ENCODE measurements around the gene MGAT4B. TPM values are rescaled to one million over a fixed set of nuclear protein-coding genes. Genes with fewer than 3 reads are reported as not detected.

MGAT4B gene
- total RNA-seq, 1 donor from 2014 or later = 198 TPM

DNA sequence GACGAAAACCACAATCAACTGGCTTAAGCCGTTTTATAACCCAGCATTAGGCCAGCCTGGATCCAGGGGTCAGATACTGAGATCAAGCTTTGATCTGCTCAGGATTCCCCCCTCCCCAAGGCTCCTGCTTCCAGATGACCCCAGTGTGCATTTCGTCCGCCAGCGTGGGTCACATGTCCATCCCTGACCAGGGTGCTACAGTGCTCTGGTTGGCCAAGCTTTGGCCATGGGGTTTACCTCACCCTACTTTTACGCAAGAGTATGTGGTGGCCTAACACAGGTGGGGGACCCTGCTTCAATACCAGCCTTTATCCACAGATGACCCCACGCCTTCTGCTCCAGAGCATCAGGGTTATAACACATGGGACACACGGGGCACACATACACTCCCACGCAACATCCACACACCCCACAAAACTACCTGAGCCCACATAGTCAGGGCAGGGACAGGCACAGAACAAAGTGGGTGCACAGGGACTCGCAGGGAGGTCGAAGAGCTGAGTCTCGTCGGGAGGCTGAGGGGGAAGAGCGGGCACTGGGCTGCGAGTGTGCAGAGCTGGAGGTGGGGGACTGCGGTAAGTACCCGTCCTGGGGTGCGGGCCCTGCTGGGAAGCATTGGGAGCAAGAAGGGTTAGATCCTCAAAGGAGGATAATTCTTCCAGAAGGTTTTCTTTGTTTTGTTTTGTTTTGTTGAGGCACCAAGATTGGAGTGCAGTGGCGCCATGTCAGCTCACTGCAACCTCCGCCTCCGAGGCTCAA lies 9.0 kb upstream of the MGAT4B start:
- no peak overlapping the region for H3K27ac Mint-ChIP-seq (ENCODE audit: unreplicated experiment)
- no peak for DNase-seq (ENCODE audit: extremely low spot score, unreplicated experiment)
- no peak overlapping the region for H3K4me3 Mint-ChIP-seq (ENCODE audit: unreplicated experiment)
- H3K36me3 Mint-ChIP-seq (ENCODE audit: unreplicated experiment) = peaks cover 7% of the 10 kb centered on the region
- peaks cover 30% of the 10 kb centered on the region for H3K4me1 Mint-ChIP-seq (ENCODE audit: unreplicated experiment)
- TF ChIP-seq, protein P1, sequence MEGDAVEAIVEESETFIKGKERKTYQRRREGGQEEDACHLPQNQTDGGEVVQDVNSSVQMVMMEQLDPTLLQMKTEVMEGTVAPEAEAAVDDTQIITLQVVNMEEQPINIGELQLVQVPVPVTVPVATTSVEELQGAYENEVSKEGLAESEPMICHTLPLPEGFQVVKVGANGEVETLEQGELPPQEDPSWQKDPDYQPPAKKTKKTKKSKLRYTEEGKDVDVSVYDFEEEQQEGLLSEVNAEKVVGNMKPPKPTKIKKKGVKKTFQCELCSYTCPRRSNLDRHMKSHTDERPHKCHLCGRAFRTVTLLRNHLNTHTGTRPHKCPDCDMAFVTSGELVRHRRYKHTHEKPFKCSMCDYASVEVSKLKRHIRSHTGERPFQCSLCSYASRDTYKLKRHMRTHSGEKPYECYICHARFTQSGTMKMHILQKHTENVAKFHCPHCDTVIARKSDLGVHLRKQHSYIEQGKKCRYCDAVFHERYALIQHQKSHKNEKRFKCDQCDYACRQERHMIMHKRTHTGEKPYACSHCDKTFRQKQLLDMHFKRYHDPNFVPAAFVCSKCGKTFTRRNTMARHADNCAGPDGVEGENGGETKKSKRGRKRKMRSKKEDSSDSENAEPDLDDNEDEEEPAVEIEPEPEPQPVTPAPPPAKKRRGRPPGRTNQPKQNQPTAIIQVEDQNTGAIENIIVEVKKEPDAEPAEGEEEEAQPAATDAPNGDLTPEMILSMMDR (IDR thresholded peaks at IDR 0.05) = no peak
- H3K27me3 Mint-ChIP-seq (ENCODE audit: unreplicated experiment) = no peaks in the 10 kb centered on the region
- no peaks in the 10 kb centered on the region for H3K9me3 Mint-ChIP-seq (ENCODE audit: unreplicated experiment)

GRCh38 chr5:179814090-179814489 lies 7.4 kb upstream of the MGAT4B start:
- Mint-ChIP-seq H3K4me3 (ENCODE audit: unreplicated experiment) (no peak overlapping the region), H3K4me1 (ENCODE audit: unreplicated experiment) (peaks cover 18% of the 10 kb centered on the region), H3K27ac (ENCODE audit: unreplicated experiment) (no peak overlapping the region), H3K9me3 (ENCODE audit: unreplicated experiment) (no peaks in the 10 kb centered on the region), H3K36me3 (ENCODE audit: unreplicated experiment) (peaks cover 7% of the 10 kb centered on the region), H3K27me3 (ENCODE audit: unreplicated experiment) (no peaks in the 10 kb centered on the region)
- TF ChIP-seq, protein P1 (IDR thresholded peaks at IDR 0.05) = no peak
- DNase-seq (ENCODE audit: extremely low spot score, unreplicated experiment) = no peak

- TF ChIP-seq, protein P1 (IDR thresholded peaks at IDR 0.05) = no peak
- Mint-ChIP-seq H3K4me1 (ENCODE audit: unreplicated experiment) (peaks cover 13% of the 10 kb centered on the region), H3K4me3 (ENCODE audit: unreplicated experiment) (no peak overlapping the region), H3K9me3 (ENCODE audit: unreplicated experiment) (no peaks in the 10 kb centered on the region), H3K36me3 (ENCODE audit: unreplicated experiment) (peaks cover 7% of the 10 kb centered on the region), H3K27ac (ENCODE audit: unreplicated experiment) (no peak overlapping the region), H3K27me3 (ENCODE audit: unreplicated experiment) (no peaks in the 10 kb centered on the region)
- DNase-seq (ENCODE audit: extremely low spot score, unreplicated experiment) = no peak
These were observed 6.4 kb upstream of the MGAT4B start for GRCh38 chr5:179812997-179813607.

GRCh38 chr5:179812135-179812825 lies 5.6 kb upstream of the MGAT4B start:
- Mint-ChIP-seq H3K36me3 (ENCODE audit: unreplicated experiment) (peaks cover 7% of the 10 kb centered on the region), H3K4me1 (ENCODE audit: unreplicated experiment) (peaks cover 6% of the 10 kb centered on the region), H3K27me3 (ENCODE audit: unreplicated experiment) (no peaks in the 10 kb centered on the region), H3K27ac (ENCODE audit: unreplicated experiment) (no peak overlapping the region), H3K9me3 (ENCODE audit: unreplicated experiment) (no peaks in the 10 kb centered on the region), H3K4me3 (ENCODE audit: unreplicated experiment) (no peak overlapping the region)
- no peak for DNase-seq (ENCODE audit: extremely low spot score, unreplicated experiment)
- TF ChIP-seq, protein P1 (IDR thresholded peaks at IDR 0.05) = no peak

All from osteocyte (in vitro differentiated cells).